WTC11 (cell line): Measurements from ENCODE around the gene PSMD10. TPM values are rescaled to one million over a fixed set of nuclear protein-coding genes. Genes with fewer than 3 reads are reported as not detected.

ENCODE experiments used
- ATAC-seq: fragments of 200-7000 bp; cut with Tn5 transposase; 2 replicates; pipeline ENCODE4 v1.10.0; 2021; ENCODE audit warnings: mild to moderate bottlenecking, moderate library complexity
- CTCF ChIA-PET: fragments of 300-600 bp; sonication (Branson Sonifier 250); formaldehyde crosslinking; loops from one replicate; lab custom pipeline; 2021; ENCODE audit warnings: antibody characterized with exemption; lab: Charles Lee
- POLR2A ChIA-PET: fragments of 350-600 bp; sonication (Branson Sonifier 250); formaldehyde crosslinking; loops from one replicate; lab custom pipeline; 2021; ENCODE audit warnings: antibody characterized with exemption; lab: Charles Lee
- DNase-seq: peaks from one replicate; pipeline ENCODE4 v3.0.0; 2021; ENCODE audit warnings: low spot score
- H3K27ac Mint-ChIP-seq: 2 replicates; pipeline ENCODE4 v1.8.0; 2021; ENCODE audit warnings: mixed read lengths
- H3K27me3 Mint-ChIP-seq: 2 replicates; pipeline ENCODE4 v1.8.0; 2021; ENCODE audit warnings: low read depth, mild to moderate bottlenecking, moderate library complexity, mixed read lengths
- H3K36me3 Mint-ChIP-seq: 2 replicates; pipeline ENCODE4 v1.8.0; 2021; ENCODE audit warnings: mixed read lengths
- H3K4me1 Mint-ChIP-seq: 2 replicates; pipeline ENCODE4 v1.8.0; 2022; ENCODE audit warnings: mixed read lengths
- H3K4me3 Mint-ChIP-seq: 2 replicates; pipeline ENCODE4 v1.8.0; 2021; ENCODE audit warnings: mild to moderate bottlenecking, moderate library complexity, mixed read lengths
- H3K9me3 Mint-ChIP-seq: 2 replicates; pipeline ENCODE4 v1.8.0; 2021; ENCODE audit warnings: mixed read lengths
- ATF1 ChIP-seq: sonication (generic); formaldehyde crosslinking; IDR thresholded peaks from 2 replicates; pipeline ENCODE4 v1.8.1; 2023; ENCODE audit warnings: mild to moderate bottlenecking, moderate library complexity, missing genetic modification reagents
- ATF3 ChIP-seq: sonication (generic); formaldehyde crosslinking; conservative IDR thresholded peaks from 2 replicates; pipeline ENCODE4 v1.8.1; 2022; ENCODE audit warnings: mild to moderate bottlenecking, missing genetic modification reagents
- CREM ChIP-seq: sonication (generic); formaldehyde crosslinking; IDR thresholded peaks from 2 replicates; pipeline ENCODE4 v1.8.1; 2022; ENCODE audit warnings: mild to moderate bottlenecking, missing genetic modification reagents, moderate library complexity
- E2F5 ChIP-seq: sonication (generic); formaldehyde crosslinking; IDR thresholded peaks from 2 replicates; pipeline ENCODE4 v1.8.1; 2022; ENCODE audit warnings: mild to moderate bottlenecking, moderate library complexity, missing genetic modification reagents
- ELF4 ChIP-seq: sonication (generic); formaldehyde crosslinking; IDR thresholded peaks from 2 replicates; pipeline ENCODE4 v1.8.1; 2022; ENCODE audit warnings: low read depth, mild to moderate bottlenecking, moderate library complexity, missing genetic modification reagents
- EMX1 ChIP-seq: fragments of 250-450 bp; sonication (Bioruptor Pico); IDR thresholded peaks from 2 replicates; pipeline ENCODE4 v1.8.0; 2021; ENCODE audit warnings: mild to moderate bottlenecking
- GRHL2 ChIP-seq: fragments of 250-450 bp; sonication (Bioruptor Pico); IDR thresholded peaks from 2 replicates; pipeline ENCODE4 v1.8.0; 2022; ENCODE audit warnings: mild to moderate bottlenecking, moderate library complexity; ENCODE audit not compliant: insufficient replicate concordance, severe bottlenecking
- HMGA2 ChIP-seq: fragments of 250-450 bp; sonication (Bioruptor Pico); IDR thresholded peaks from 2 replicates; pipeline ENCODE4 v1.4.0; 2021; ENCODE audit warnings: mild to moderate bottlenecking, moderate library complexity
- IRF2 ChIP-seq: sonication (generic); formaldehyde crosslinking; IDR thresholded peaks from 2 replicates; pipeline ENCODE4 v1.8.0; 2022; ENCODE audit warnings: low read depth, missing genetic modification reagents, borderline replicate concordance
- JAZF1 ChIP-seq: fragments of 250-450 bp; sonication (Bioruptor Pico); IDR thresholded peaks from 2 replicates; pipeline ENCODE4 v1.9.0; 2021; ENCODE audit warnings: moderate library complexity, mild to moderate bottlenecking, inconsistent platforms
- PRRX2 ChIP-seq: fragments of 250-450 bp; sonication (Bioruptor Pico); IDR thresholded peaks from 2 replicates; pipeline ENCODE4 v1.8.0; 2021; ENCODE audit warnings: mild to moderate bottlenecking
- SMAD4 ChIP-seq: sonication (generic); formaldehyde crosslinking; IDR thresholded peaks from 2 replicates; pipeline ENCODE4 v1.8.0; 2022; ENCODE audit warnings: mild to moderate bottlenecking, missing genetic modification reagents
- SP1 ChIP-seq: sonication (generic); formaldehyde crosslinking; conservative IDR thresholded peaks from 2 replicates; pipeline ENCODE4 v1.8.1; 2022; ENCODE audit warnings: missing genetic modification reagents
- TEAD4 ChIP-seq: sonication (generic); formaldehyde crosslinking; IDR thresholded peaks from 2 replicates; pipeline ENCODE4 v1.8.0; 2022; ENCODE audit warnings: mild to moderate bottlenecking, missing genetic modification reagents
- TP53 ChIP-seq: sonication (generic); formaldehyde crosslinking; IDR thresholded peaks from 2 replicates; pipeline ENCODE4 v1.8.1; 2023; ENCODE audit warnings: mild to moderate bottlenecking, missing genetic modification reagents
- ZBTB21 ChIP-seq: sonication (generic); formaldehyde crosslinking; IDR thresholded peaks from 2 replicates; pipeline ENCODE4 v1.8.1; 2023; ENCODE audit warnings: mild to moderate bottlenecking, missing genetic modification reagents, borderline replicate concordance
- ZNF317 ChIP-seq: sonication (generic); formaldehyde crosslinking; IDR thresholded peaks from 2 replicates; pipeline ENCODE4 v1.8.1; 2023; ENCODE audit warnings: low read depth, mild to moderate bottlenecking, moderate library complexity, missing genetic modification reagents, borderline replicate concordance
- total RNA-seq: library from RNA; stranded (reverse); gene quantifications from 3 replicates; pipeline ENCODE4 v1.2.3, GENCODE V29; 2021
- TF ChIP-seq, protein P1 (sequence below): fragments of 250-450 bp; sonication (Bioruptor Pico); IDR thresholded peaks from 2 replicates; pipeline ENCODE4 v2.1.2; 2022; ENCODE audit warnings: mild to moderate bottlenecking, moderate library complexity
- TF ChIP-seq, protein P2 (sequence below): fragments of 250-450 bp; sonication (Bioruptor Pico); IDR thresholded peaks from 2 replicates; pipeline ENCODE4 v1.8.0; 2021; ENCODE audit warnings: mild to moderate bottlenecking
- TF ChIP-seq, protein P3 (sequence below): sonication (generic); formaldehyde crosslinking; IDR thresholded peaks from 2 replicates; pipeline ENCODE4 v1.8.1; 2022; ENCODE audit warnings: missing genetic modification reagents, borderline replicate concordance
- TF ChIP-seq, protein P4 (sequence below): sonication (generic); formaldehyde crosslinking; IDR thresholded peaks from 2 replicates; pipeline ENCODE4 v1.8.0; 2022; ENCODE audit warnings: mild to moderate bottlenecking, missing genetic modification reagents

The PSMD10 gene
- total RNA-seq, 1 experiment from 2014 or later = 56.4 TPM

DNA sequence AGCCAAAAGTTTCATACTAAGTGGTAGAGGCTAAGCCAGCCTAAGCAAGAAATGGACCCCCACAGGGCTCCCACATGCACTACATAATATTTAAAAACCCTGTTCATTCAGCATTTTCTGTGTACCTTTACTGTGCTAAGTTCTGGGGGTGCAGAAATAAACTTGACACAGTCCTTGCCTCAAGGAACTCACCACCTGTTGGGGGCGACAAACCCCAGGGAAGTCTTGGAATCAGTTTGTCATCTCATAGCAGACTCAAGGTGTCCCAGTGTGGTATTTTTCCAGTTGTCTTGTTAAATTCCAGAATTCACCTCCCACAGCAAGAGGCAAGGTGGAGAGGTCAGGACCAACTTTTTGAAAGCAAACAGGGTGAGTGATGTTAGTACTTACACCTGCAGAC lies 43.4 kb upstream of the PSMD10 start (continued):
- TF ChIP-seq E2F5 (CRISPR knock-in tag) (no peak), GRHL2 (CRISPR knock-in tag) (no peak), ZNF317 (CRISPR knock-in tag) (no peak), ZBTB21 (CRISPR knock-in tag) (no peak), JAZF1 (CRISPR knock-in tag) (no peak), ATF1 (CRISPR knock-in tag) (no peak)
- TF ChIP-seq, protein P1, sequence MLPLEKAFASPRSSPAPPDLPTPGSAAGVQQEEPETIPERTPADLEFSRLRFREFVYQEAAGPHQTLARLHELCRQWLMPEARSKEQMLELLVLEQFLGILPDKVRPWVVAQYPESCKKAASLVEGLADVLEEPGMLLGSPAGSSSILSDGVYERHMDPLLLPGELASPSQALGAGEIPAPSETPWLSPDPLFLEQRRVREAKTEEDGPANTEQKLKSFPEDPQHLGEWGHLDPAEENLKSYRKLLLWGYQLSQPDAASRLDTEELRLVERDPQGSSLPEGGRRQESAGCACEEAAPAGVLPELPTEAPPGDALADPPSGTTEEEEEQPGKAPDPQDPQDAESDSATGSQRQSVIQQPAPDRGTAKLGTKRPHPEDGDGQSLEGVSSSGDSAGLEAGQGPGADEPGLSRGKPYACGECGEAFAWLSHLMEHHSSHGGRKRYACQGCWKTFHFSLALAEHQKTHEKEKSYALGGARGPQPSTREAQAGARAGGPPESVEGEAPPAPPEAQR = no peak
- TF ChIP-seq, protein P2, sequence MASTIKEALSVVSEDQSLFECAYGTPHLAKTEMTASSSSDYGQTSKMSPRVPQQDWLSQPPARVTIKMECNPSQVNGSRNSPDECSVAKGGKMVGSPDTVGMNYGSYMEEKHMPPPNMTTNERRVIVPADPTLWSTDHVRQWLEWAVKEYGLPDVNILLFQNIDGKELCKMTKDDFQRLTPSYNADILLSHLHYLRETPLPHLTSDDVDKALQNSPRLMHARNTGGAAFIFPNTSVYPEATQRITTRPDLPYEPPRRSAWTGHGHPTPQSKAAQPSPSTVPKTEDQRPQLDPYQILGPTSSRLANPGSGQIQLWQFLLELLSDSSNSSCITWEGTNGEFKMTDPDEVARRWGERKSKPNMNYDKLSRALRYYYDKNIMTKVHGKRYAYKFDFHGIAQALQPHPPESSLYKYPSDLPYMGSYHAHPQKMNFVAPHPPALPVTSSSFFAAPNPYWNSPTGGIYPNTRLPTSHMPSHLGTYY (CRISPR knock-in tag) = no peak

DNA sequence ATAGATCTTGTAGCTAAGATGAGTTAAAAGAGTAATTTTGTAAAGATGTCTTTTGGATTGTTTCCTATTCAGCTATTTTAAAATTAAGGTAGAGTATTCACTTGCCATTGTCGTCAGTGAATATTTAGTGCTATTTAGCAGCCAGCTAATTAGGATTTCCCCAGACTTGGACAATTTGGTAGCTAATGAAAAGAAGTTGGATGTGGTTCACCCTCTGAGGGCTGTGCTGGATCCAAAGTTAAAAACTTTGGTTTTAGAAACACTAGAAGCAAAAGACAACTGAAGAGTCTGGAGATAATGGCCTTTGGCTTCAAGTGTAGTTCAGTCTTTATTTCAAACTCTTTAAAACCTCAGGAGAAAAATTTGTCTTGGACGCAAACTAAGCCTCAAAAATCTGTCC lies 41.5 kb upstream of the PSMD10 start:
- H3K9me3 Mint-ChIP-seq = no peaks in the 10 kb centered on the region
- DNase-seq (no peak), ATAC-seq (no peak)
- ChIA-PET CTCF (interaction anchor here (0.7 kb wide), 1 partner anchor 33 kb away, joined by 3 read pairs; no protein-coding TSS in a partner anchor), POLR2A (interaction anchor here (0.7 kb wide), 3 partner anchors 12 to 45 kb away, joined by 3 to 6 read pairs (median 4); no protein-coding TSS in a partner anchor)
- H3K4me1 Mint-ChIP-seq = peaks cover 4% of the 10 kb centered on the region; the same call in 1 of the 2 replicates
- H3K27ac Mint-ChIP-seq = no peak overlapping the region
- no peaks in the 10 kb centered on the region for H3K36me3 Mint-ChIP-seq
- H3K27me3 Mint-ChIP-seq = no peaks in the 10 kb centered on the region
- no peak overlapping the region for H3K4me3 Mint-ChIP-seq
- TF ChIP-seq HMGA2 (no peak), PRRX2 (no peak), TP53 (no peak)

GRCh38 chrX:108132034-108132433 lies 40.7 kb upstream of the PSMD10 start:
- CTCF ChIA-PET = interaction anchor here (0.5 kb wide), 1 partner anchor 1297 kb away, joined by 3 read pairs; no protein-coding TSS in a partner anchor
- TF ChIP-seq IRF2 (CRISPR knock-in tag) (no peak), TEAD4 (no peak), ZBTB21 (CRISPR knock-in tag) (no peak), ATF3 (no peak), EMX1 (CRISPR knock-in tag) (no peak), SP1 (no peak), SMAD4 (no peak), CREM (CRISPR knock-in tag) (no peak), ELF4 (CRISPR knock-in tag) (no peak), ATF1 (CRISPR knock-in tag) (no peak)
- TF ChIP-seq, protein P3, sequence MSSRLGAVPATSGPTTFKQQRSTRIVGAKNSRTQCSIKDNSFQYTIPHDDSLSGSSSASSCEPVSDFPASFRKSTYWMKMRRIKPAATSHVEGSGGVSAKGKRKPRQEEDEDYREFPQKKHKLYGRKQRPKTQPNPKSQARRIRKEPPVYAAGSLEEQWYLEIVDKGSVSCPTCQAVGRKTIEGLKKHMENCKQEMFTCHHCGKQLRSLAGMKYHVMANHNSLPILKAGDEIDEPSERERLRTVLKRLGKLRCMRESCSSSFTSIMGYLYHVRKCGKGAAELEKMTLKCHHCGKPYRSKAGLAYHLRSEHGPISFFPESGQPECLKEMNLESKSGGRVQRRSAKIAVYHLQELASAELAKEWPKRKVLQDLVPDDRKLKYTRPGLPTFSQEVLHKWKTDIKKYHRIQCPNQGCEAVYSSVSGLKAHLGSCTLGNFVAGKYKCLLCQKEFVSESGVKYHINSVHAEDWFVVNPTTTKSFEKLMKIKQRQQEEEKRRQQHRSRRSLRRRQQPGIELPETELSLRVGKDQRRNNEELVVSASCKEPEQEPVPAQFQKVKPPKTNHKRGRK = no peak
- TF ChIP-seq, protein P4, sequence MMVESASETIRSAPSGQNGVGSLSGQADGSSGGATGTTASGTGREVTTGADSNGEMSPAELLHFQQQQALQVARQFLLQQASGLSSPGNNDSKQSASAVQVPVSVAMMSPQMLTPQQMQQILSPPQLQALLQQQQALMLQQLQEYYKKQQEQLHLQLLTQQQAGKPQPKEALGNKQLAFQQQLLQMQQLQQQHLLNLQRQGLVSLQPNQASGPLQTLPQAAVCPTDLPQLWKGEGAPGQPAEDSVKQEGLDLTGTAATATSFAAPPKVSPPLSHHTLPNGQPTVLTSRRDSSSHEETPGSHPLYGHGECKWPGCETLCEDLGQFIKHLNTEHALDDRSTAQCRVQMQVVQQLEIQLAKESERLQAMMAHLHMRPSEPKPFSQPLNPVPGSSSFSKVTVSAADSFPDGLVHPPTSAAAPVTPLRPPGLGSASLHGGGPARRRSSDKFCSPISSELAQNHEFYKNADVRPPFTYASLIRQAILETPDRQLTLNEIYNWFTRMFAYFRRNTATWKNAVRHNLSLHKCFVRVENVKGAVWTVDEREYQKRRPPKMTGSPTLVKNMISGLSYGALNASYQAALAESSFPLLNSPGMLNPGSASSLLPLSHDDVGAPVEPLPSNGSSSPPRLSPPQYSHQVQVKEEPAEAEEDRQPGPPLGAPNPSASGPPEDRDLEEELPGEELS (CRISPR knock-in tag) = no peak
- Mint-ChIP-seq H3K27ac (no peak overlapping the region), H3K9me3 (no peaks in the 10 kb centered on the region), H3K4me1 (peaks cover 10% of the 10 kb centered on the region), H3K4me3 (no peak overlapping the region), H3K27me3 (no peaks in the 10 kb centered on the region), H3K36me3 (no peaks in the 10 kb centered on the region)
- DNase-seq (no peak), ATAC-seq (no peak)
- POLR2A ChIA-PET = no interaction called here
